HepG2 (cell line): ENCODE results near the gene KLF16. TPM values are rescaled to one million over a fixed set of nuclear protein-coding genes. Genes with fewer than 3 reads are reported as not detected.

Experiments
- ARNT2 ChIP-seq: sonication (generic); formaldehyde crosslinking; IDR thresholded peaks from 2 replicates; pipeline ENCODE4 v1.8.0; 2022; ENCODE audit warnings: mild to moderate bottlenecking, low read depth, missing genetic modification reagents, moderate library complexity
- ATF5 ChIP-seq: sonication (generic); formaldehyde crosslinking; IDR thresholded peaks from 2 replicates; pipeline ENCODE4 v1.4.0; 2020; ENCODE audit warnings: mild to moderate bottlenecking, low read depth, missing genetic modification reagents
- BORCS8-MEF2B ChIP-seq: sonication (generic); formaldehyde crosslinking; IDR thresholded peaks from 2 replicates; pipeline ENCODE4 v1.8.0; 2022; ENCODE audit warnings: mild to moderate bottlenecking, missing genetic modification reagents
- CEBPG ChIP-seq: IDR thresholded peaks from 2 replicates; pipeline ENCODE4 v1.6.1; 2016
- CSRNP1 ChIP-seq: sonication (generic); formaldehyde crosslinking; IDR thresholded peaks from 2 replicates; pipeline ENCODE4 v1.8.1; 2023; ENCODE audit warnings: mild to moderate bottlenecking, missing genetic modification reagents
- DMAP1 ChIP-seq: IDR thresholded peaks from 2 replicates; pipeline ENCODE4 v1.6.1; 2016
- GABPB1 ChIP-seq: IDR thresholded peaks from 2 replicates; pipeline ENCODE4 v1.6.1; 2016; ENCODE audit warnings: mild to moderate bottlenecking, missing genetic modification reagents, moderate library complexity, missing compliant biosample characterization
- ISL2 ChIP-seq: sonication (generic); formaldehyde crosslinking; IDR thresholded peaks from 2 replicates; pipeline ENCODE4 v1.5.0; 2020; ENCODE audit warnings: missing genetic modification reagents
- KDM3A ChIP-seq: IDR thresholded peaks from 2 replicates; pipeline ENCODE4 v1.6.1; 2018; ENCODE audit warnings: low read depth, missing compliant biosample characterization
- MED13 ChIP-seq: sonication (generic); formaldehyde crosslinking; IDR thresholded peaks from 2 replicates; pipeline ENCODE4 v1.5.0; 2020; ENCODE audit warnings: missing genetic modification reagents
- MTERF4 ChIP-seq: sonication (generic); formaldehyde crosslinking; IDR thresholded peaks from 2 replicates; pipeline ENCODE4 v1.8.0; 2023; ENCODE audit warnings: mild to moderate bottlenecking, missing genetic modification reagents
- NR2C2 ChIP-seq: sonication (generic); formaldehyde crosslinking; IDR thresholded peaks from 2 replicates; pipeline ENCODE4 v1.4.0; 2020; ENCODE audit warnings: missing genetic modification reagents, mild to moderate bottlenecking, moderate library complexity, borderline replicate concordance
- POLR2A ChIP-seq, 2 experiments: IDR thresholded peaks; 2 replicates each; pipeline ENCODE4 v1.6.1; 2011; ENCODE audit warnings: low read depth in 2 of 2, low read length in 2 of 2, mild to moderate bottlenecking in 1 of 2, moderate library complexity in 1 of 2; ENCODE audit not compliant: insufficient read depth in 1 of 2
- PRDM4 ChIP-seq: sonication (generic); formaldehyde crosslinking; IDR thresholded peaks from 2 replicates; pipeline ENCODE4 v1.9.0; 2021; ENCODE audit warnings: missing genetic modification reagents, borderline replicate concordance
- RXRB ChIP-seq: IDR thresholded peaks from 2 replicates; pipeline ENCODE4 v1.6.1; 2016; ENCODE audit warnings: borderline replicate concordance, missing genetic modification reagents, missing compliant biosample characterization
- SALL1 ChIP-seq: sonication (generic); formaldehyde crosslinking; IDR thresholded peaks from 2 replicates; pipeline ENCODE4 v1.8.0; 2022; ENCODE audit warnings: mild to moderate bottlenecking, missing genetic modification reagents
- TEAD3 ChIP-seq: optimal IDR thresholded peaks from 2 replicates; pipeline ENCODE3; 2016; ENCODE audit warnings: borderline replicate concordance
- ZNF629 ChIP-seq: sonication (generic); formaldehyde crosslinking; conservative IDR thresholded peaks from 2 replicates; pipeline ENCODE4 v1.5.0; 2020; ENCODE audit warnings: missing genetic modification reagents
- ZNF678 ChIP-seq: sonication (generic); formaldehyde crosslinking; IDR thresholded peaks from 2 replicates; pipeline ENCODE4 v1.4.0; 2020; ENCODE audit warnings: mild to moderate bottlenecking, missing genetic modification reagents
- ZNF766 ChIP-seq: sonication (generic); formaldehyde crosslinking; IDR thresholded peaks from 2 replicates; pipeline ENCODE4 v1.5.0; 2020; ENCODE audit warnings: missing genetic modification reagents, borderline replicate concordance
- ZSCAN25 ChIP-seq: sonication (generic); formaldehyde crosslinking; IDR thresholded peaks from 2 replicates; pipeline ENCODE4 v1.8.0; 2022; ENCODE audit warnings: mild to moderate bottlenecking, missing genetic modification reagents
- polyA plus RNA-seq, 8 experiments: library from polyadenylated mRNA; depleted of rRNA in 3 of 8; stranded (reverse) in 7 of 8; unstranded in 1 of 8; fragments of >200 nt; fragmentation: Illumina TruSeq in 4 of 8; extraction: Trizol in 4 of 8; gene quantifications; 2 replicates each; pipeline versions ENCODE4 v1.2.1 to v1.2.3, GENCODE V29; 2011 to 2016; ENCODE audit warnings: low read depth in 4 of 8, missing spikeins in 1 of 8, mixed read lengths in 1 of 8; ENCODE audit not compliant: insufficient read depth in 1 of 8
- total RNA-seq, 5 experiments: library from RNA; depleted of rRNA; stranded (reverse); fragments of >200 nt; fragmentation: Illumina TruSeq; extraction: Trizol; gene quantifications; 2 replicates each; pipeline ENCODE4 v1.2.3, GENCODE V29; 2016; ENCODE audit warnings: low read depth in 1 of 5
- TF ChIP-seq, protein P1 (sequence below): sonication (generic); formaldehyde crosslinking; conservative IDR thresholded peaks from 2 replicates; pipeline ENCODE4 v1.8.1; 2023; ENCODE audit warnings: missing genetic modification reagents
- TF ChIP-seq, protein P2 (sequence below): sonication (generic); formaldehyde crosslinking; IDR thresholded peaks from 2 replicates; pipeline ENCODE4 v1.4.0; 2020; ENCODE audit warnings: missing genetic modification reagents

The KLF16 gene
- total and polyA plus RNA-seq, 2 of the 13 experiments (the other 11 are each of a cell fraction or from before 2014, with no cell fraction given): 3.5 to 6.7 TPM

GRCh38 chr19:1871140-1871597 lies 7.8 kb upstream of the KLF16 start (continued):
- TF ChIP-seq RXRB (peak; percentile 82), ZNF766 (CRISPR knock-in tag) (0 out of 2 replicates have a peak, but pooled peaks have one; percentile 30), ZSCAN25 (CRISPR knock-in tag) (peak; percentile 39; the same call in 1 of the 2 replicates), ATF5 (no peak), NR2C2 (CRISPR knock-in tag) (peak; percentile 93), ARNT2 (CRISPR knock-in tag) (0 out of 2 replicates have a peak, but pooled peaks have one; percentile 46), MED13 (CRISPR knock-in tag) (no peak), BORCS8-MEF2B (peak; percentile 50; the same call in 1 of the 2 replicates), PRDM4 (CRISPR knock-in tag) (no peak), KDM3A (peak; percentile 51; the same call in 1 of the 2 replicates), TEAD3 (peak; percentile 46), POLR2A (IDR thresholded peaks at IDR 0.05; ENCODE audit: insufficient read depth in 1 of 2, low read depth in 2 of 2, low read length in 2 of 2) (0 out of 4 replicates have a peak, but pooled peaks of 1 of the 2 experiments have one; percentile 35), CSRNP1 (CRISPR knock-in tag) (peak; percentile 45; the same call in 1 of the 2 replicates), ZNF678 (no peak), GABPB1 (CRISPR knock-in tag) (peak; percentile 74), SALL1 (CRISPR knock-in tag) (peak; percentile 84), CEBPG (0 out of 2 replicates have a peak, but pooled peaks have one; percentile 30), MTERF4 (CRISPR knock-in tag) (peak; percentile 87; the same call in 1 of the 2 replicates), ISL2 (CRISPR knock-in tag) (peak; percentile 65; the same call in 1 of the 2 replicates), DMAP1 (CRISPR knock-in tag) (peak; percentile 70), ZNF629 (peak; percentile 87)
- TF ChIP-seq, protein P1, sequence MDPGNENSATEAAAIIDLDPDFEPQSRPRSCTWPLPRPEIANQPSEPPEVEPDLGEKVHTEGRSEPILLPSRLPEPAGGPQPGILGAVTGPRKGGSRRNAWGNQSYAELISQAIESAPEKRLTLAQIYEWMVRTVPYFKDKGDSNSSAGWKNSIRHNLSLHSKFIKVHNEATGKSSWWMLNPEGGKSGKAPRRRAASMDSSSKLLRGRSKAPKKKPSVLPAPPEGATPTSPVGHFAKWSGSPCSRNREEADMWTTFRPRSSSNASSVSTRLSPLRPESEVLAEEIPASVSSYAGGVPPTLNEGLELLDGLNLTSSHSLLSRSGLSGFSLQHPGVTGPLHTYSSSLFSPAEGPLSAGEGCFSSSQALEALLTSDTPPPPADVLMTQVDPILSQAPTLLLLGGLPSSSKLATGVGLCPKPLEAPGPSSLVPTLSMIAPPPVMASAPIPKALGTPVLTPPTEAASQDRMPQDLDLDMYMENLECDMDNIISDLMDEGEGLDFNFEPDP: no peak
- TF ChIP-seq, protein P2, sequence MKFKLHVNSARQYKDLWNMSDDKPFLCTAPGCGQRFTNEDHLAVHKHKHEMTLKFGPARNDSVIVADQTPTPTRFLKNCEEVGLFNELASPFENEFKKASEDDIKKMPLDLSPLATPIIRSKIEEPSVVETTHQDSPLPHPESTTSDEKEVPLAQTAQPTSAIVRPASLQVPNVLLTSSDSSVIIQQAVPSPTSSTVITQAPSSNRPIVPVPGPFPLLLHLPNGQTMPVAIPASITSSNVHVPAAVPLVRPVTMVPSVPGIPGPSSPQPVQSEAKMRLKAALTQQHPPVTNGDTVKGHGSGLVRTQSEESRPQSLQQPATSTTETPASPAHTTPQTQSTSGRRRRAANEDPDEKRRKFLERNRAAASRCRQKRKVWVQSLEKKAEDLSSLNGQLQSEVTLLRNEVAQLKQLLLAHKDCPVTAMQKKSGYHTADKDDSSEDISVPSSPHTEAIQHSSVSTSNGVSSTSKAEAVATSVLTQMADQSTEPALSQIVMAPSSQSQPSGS: peak; percentile 58; the same call in 1 of the 2 replicates
